Right lobe of liver (tissue), 6 donors: ENCODE data around the gene CATSPERD. TPM values are rescaled to one million over a fixed set of nuclear protein-coding genes. Genes with fewer than 3 reads are reported as not detected.
A peak's percentile ranks its signal among the peaks of the same experiment; 100 is the strongest.
"Not testable (repeated sequence)": the region's sequence is repeated elsewhere in the genome, so short reads cannot be mapped to it uniquely, and the experiment has no call there.

ENCODE experiments used
- ATAC-seq, 4 donors: fragments of 200-7000 bp; cut with Tn5 transposase; one replicate each; pipeline ENCODE4 v1.9.1; 2020; ENCODE audit warnings: mild to moderate bottlenecking in 4 of 4, moderate library complexity in 4 of 4
- DNase-seq, 3 donors: peaks; one replicate each; pipeline ENCODE4 v3.0.0-alpha.2; 2020
- H3K27ac ChIP-seq, 3 donors: fragments of 200-600 bp; one replicate each; pipeline ENCODE4 v1.8.0; 2022
- H3K27me3 ChIP-seq, 2 donors: fragments of 200-600 bp; one replicate each; pipeline ENCODE4 v1.8.0; 2022
- H3K36me3 ChIP-seq, 4 donors: fragments of 200-600 bp; sonication (generic) in 1 of 4; one replicate each; pipeline versions ENCODE4 v1.5.1 to v1.8.0; 2017 to 2022; ENCODE audit warnings: control low read depth in 1 of 4
- H3K4me1 ChIP-seq, 4 donors: fragments of 200-600 bp; sonication (generic) in 1 of 4; one replicate each; pipeline versions ENCODE4 v1.5.1 to v1.8.0; 2017 to 2022; ENCODE audit warnings: control low read depth in 1 of 4
- H3K4me3 ChIP-seq, 3 donors: fragments of 200-600 bp; one replicate each; pipeline ENCODE4 v1.8.0; 2022
- H3K9me3 ChIP-seq, 4 donors: fragments of 200-600 bp; sonication (generic) in 1 of 4; one replicate each; pipeline versions ENCODE4 v1.5.1 to v1.8.0; 2017 to 2022; ENCODE audit warnings: control low read depth in 1 of 4
- CTCF ChIP-seq, 4 donors: fragments of 200-600 bp in 3 of 4; fragments of 450-650 bp in 1 of 4; IDR thresholded peaks; one replicate each; pipeline versions ENCODE4 v1.5.1 to v1.8.0; 2016 to 2022; ENCODE audit warnings: antibody characterized with exemption in 4 of 4, mild to moderate bottlenecking in 2 of 4
- POLR2A ChIP-seq: fragments of 450-650 bp; IDR thresholded peaks from one replicate; pipeline ENCODE4 v1.6.1; 2017; ENCODE audit warnings: antibody characterized with exemption, mild to moderate bottlenecking
- WGBS: methylation state at CpG from one replicate; pipeline ENCODE4 v1.1.6; 2018; ENCODE audit warnings: low coverage, low lambda C conversion rate; ENCODE audit not compliant: insufficient coverage; ENCODE audit errors: missing lambda C conversion rate; 5-methylcytosine and 5-hydroxymethylcytosine counted together
- intact Hi-C, 2 donors: fragments of 100-400 bp; cut with DNase I; formaldehyde crosslinking; loops; one replicate each; pipeline versions ENCODE4 v1.11.2 to v1.14.1; 2022
- total RNA-seq, 6 experiments: library from RNA; depleted of rRNA in 2 of 6; stranded (reverse); fragments of >200 nt in 2 of 6; fragmentation: NEBNext Ultra II Directional in 3 of 6; extraction: Animal tissue kit (Norgen Biotek cat#: 25700) in 3 of 6; gene quantifications; one replicate each; pipeline versions ENCODE4 v1.1.0 to v1.2.4, GENCODE V29; 2016 to 2023
- donor health status: DM: no; HTN: yes; CAD: no.
- donor health status: DM: no; HTN: no; CAD: no.
- donor health status: DM: no; HTN: no; CAD: no.
- donor health status: DM: no; HTN: yes; CAD: no.
- donor health status: DM: no; HTN: yes; CAD: no.

CATSPERD gene
- total RNA-seq, 6 experiments from 2014 or later: not detected

GRCh38 chr19:5698635-5699422 lies 21.6 kb upstream of the CATSPERD start:
- H3K4me3 ChIP-seq: no peak overlapping the region
- DNase-seq (peak in 1 of 3 donors; percentile 46), ATAC-seq (no peak)
- intact Hi-C loops: no loop called here
- H3K36me3 ChIP-seq: peaks cover 0 to 55% (median 18%) of the 10 kb centered on the region in 4 donors
- TF ChIP-seq POLR2A: no peak
- TF ChIP-seq CTCF (IDR thresholded peaks at IDR 0.05): no peak
- H3K27me3 ChIP-seq: no peaks in the 10 kb centered on the region
- H3K4me1 ChIP-seq: no peaks in the 10 kb centered on the region
- no peaks in the 10 kb centered on the region for H3K9me3 ChIP-seq
- 62% methylated on average over 3 of the region's 38 CpGs for WGBS
- no peak overlapping the region for H3K27ac ChIP-seq

- no peaks in the 10 kb centered on the region for H3K27me3 ChIP-seq
- WGBS: 95% methylated on average over 4 of the region's 22 CpGs
- peaks cover 0 to 55% (median 16%) of the 10 kb centered on the region in 4 donors for H3K36me3 ChIP-seq
- intact Hi-C loops: no loop called here
- no peak overlapping the region for H3K27ac ChIP-seq
- H3K4me1 ChIP-seq: no peaks in the 10 kb centered on the region
- ATAC-seq (no peak), DNase-seq (no peak)
- H3K9me3 ChIP-seq: no peaks in the 10 kb centered on the region
- H3K4me3 ChIP-seq: no peak overlapping the region
- TF ChIP-seq POLR2A: no peak
- no peak for TF ChIP-seq CTCF (IDR thresholded peaks at IDR 0.05)
Observed at GRCh38 chr19:5700455-5701092, 19.9 kb upstream of the CATSPERD start.

- H3K4me1 ChIP-seq, H3K27me3 ChIP-seq, intact Hi-C loops, DNase-seq, ATAC-seq, H3K9me3 ChIP-seq, H3K27ac ChIP-seq, H3K4me3 ChIP-seq: not testable (repeated sequence)
- WGBS: no CpG with 5 or more reads among the region's 28 CpGs
- peaks cover 0 to 58% (median 13%) of the 10 kb centered on the region in 4 donors for H3K36me3 ChIP-seq
Observed at GRCh38 chr19:5702053-5702410, 18.4 kb upstream of the CATSPERD start.

- DNase-seq (no peak), ATAC-seq (no peak)
- Histone ChIP-seq H3K9me3 (no peaks in the 10 kb centered on the region), H3K4me1 (no peaks in the 10 kb centered on the region), H3K27me3 (no peaks in the 10 kb centered on the region), H3K27ac (no peak overlapping the region), H3K36me3 (peaks cover 0 to 53% (median 16%) of the 10 kb centered on the region in 4 donors), H3K4me3 (no peak overlapping the region)
- intact Hi-C loops: no loop called here
- 93% methylated on average over 19 of the region's 40 CpGs for WGBS
- no peak for TF ChIP-seq CTCF (IDR thresholded peaks at IDR 0.05)
- no peak for TF ChIP-seq POLR2A
Observed at GRCh38 chr19:5703819-5704818, 16.3 kb upstream of the CATSPERD start.
